Liver (tissue), 10 donors: ENCODE measurements around the gene SHCBP1. TPM values are rescaled to one million over a fixed set of nuclear protein-coding genes. Genes with fewer than 3 reads are reported as not detected.
A peak's percentile ranks its signal among the peaks of the same experiment; 100 is the strongest.
"Not testable (repeated sequence)": the region's sequence is repeated elsewhere in the genome, so short reads cannot be mapped to it uniquely, and the experiment has no call there.

Source experiments
- DNase-seq: peaks from one replicate; pipeline ENCODE4 v3.0.0-alpha.2; 2017; ENCODE audit warnings: low spot score
- H3K27ac ChIP-seq, 2 donors: one replicate each; pipeline ENCODE4 v1.7.0; 2013; ENCODE audit warnings: inconsistent platforms in 2 of 2, low read length in 2 of 2, control low read depth in 1 of 2, low read depth in 1 of 2, mild to moderate bottlenecking in 1 of 2
- H3K27me3 ChIP-seq, 4 donors: one replicate each; pipeline versions ENCODE4 v1.6.1 to v1.7.0; 2013; ENCODE audit warnings: low read length in 3 of 4, inconsistent platforms in 1 of 4, mild to moderate bottlenecking in 1 of 4, moderate library complexity in 1 of 4; ENCODE audit not compliant: control insufficient read depth in 4 of 4, insufficient read depth in 4 of 4
- H3K36me3 ChIP-seq, 4 donors: one replicate each; pipeline versions ENCODE4 v1.6.1 to v1.7.0; 2013; ENCODE audit warnings: low read length in 3 of 4, mild to moderate bottlenecking in 3 of 4, low read depth in 1 of 4, moderate library complexity in 1 of 4; ENCODE audit not compliant: control insufficient read depth in 4 of 4, insufficient read depth in 3 of 4
- H3K4me1 ChIP-seq, 4 donors: one replicate each; pipeline versions ENCODE4 v1.6.1 to v1.7.0; 2013; ENCODE audit warnings: low read length in 3 of 4, mild to moderate bottlenecking in 3 of 4, moderate library complexity in 1 of 4; ENCODE audit not compliant: control insufficient read depth in 4 of 4, insufficient read depth in 4 of 4
- H3K4me3 ChIP-seq, 3 donors: one replicate each; pipeline versions ENCODE4 v1.6.1 to v1.7.0; 2013; ENCODE audit warnings: low read length in 3 of 3, control low read depth in 1 of 3, low read depth in 1 of 3, mild to moderate bottlenecking in 1 of 3
- H3K9ac ChIP-seq, 2 donors: one replicate each; pipeline ENCODE4 v1.7.0; 2013; ENCODE audit warnings: low read length in 2 of 2, mild to moderate bottlenecking in 2 of 2, moderate library complexity in 2 of 2, control low read depth in 1 of 2, low read depth in 1 of 2
- H3K9me3 ChIP-seq, 4 donors: one replicate each; pipeline versions ENCODE4 v1.6.1 to v1.7.0; 2013; ENCODE audit warnings: low read length in 3 of 4; ENCODE audit not compliant: control insufficient read depth in 4 of 4
- ATF3 ChIP-seq: IDR thresholded peaks from 2 replicates; pipeline ENCODE4 v1.6.1; 2016; ENCODE audit warnings: antibody characterized with exemption
- CTCF ChIP-seq: fragments of 150-350 bp; IDR thresholded peaks from 2 replicates; pipeline ENCODE4 v1.5.1; 2017; ENCODE audit warnings: improper control_type of control experiment, low read depth, low read length; ENCODE audit not compliant: missing input control
- RAD21 ChIP-seq, 2 donors: IDR thresholded peaks; 2 replicates each; pipeline ENCODE4 v1.6.1; 2016; ENCODE audit warnings: antibody characterized with exemption in 2 of 2, mild to moderate bottlenecking in 2 of 2
- SP1 ChIP-seq: IDR thresholded peaks from 2 replicates; pipeline ENCODE4 v1.6.1; 2018; ENCODE audit warnings: antibody characterized with exemption, mild to moderate bottlenecking
- TAF1 ChIP-seq: conservative IDR thresholded peaks from 2 replicates; pipeline ENCODE4 v1.6.1; 2016; ENCODE audit warnings: antibody characterized with exemption, mild to moderate bottlenecking
- ZBTB33 ChIP-seq: IDR thresholded peaks from 2 replicates; pipeline ENCODE4 v1.6.1; 2016; ENCODE audit warnings: antibody characterized with exemption
- WGBS: extraction: QIAGEN DNeasy Blood & Tissue Kit; methylation state at CpG from one replicate; pipeline ENCODE4 v1.1.7; 2013; 5-methylcytosine and 5-hydroxymethylcytosine counted together
- polyA plus RNA-seq, 2 donors: library from polyadenylated mRNA; stranded (reverse) in 1 of 2; unstranded in 1 of 2; fragments of 200-250 nt in 1 of 2; fragments of >200 nt in 1 of 2; fragmentation: Nextera tagmentation in 1 of 2; extraction: Ambion mirVana in 1 of 2; gene quantifications; one replicate each; pipeline versions ENCODE4 v1.2.1 to v1.2.3, GENCODE V29; 2013 to 2015
- small RNA-seq: library from RNA; depleted of rRNA; stranded (forward); fragments of <200 nt; gene quantifications from one replicate; pipeline ENCODE3, GENCODE V24; 2014
- total RNA-seq, 2 donors: library from RNA; depleted of rRNA; stranded (reverse); fragments of >200 nt; gene quantifications; one replicate each; pipeline ENCODE4 v1.2.3, GENCODE V29; 2014
- donor health status: healthy.
- donor health status: healthy.
- donor health status: healthy.
- donor health status: healthy.
- donor health status: healthy.

The SHCBP1 gene
- total and polyA plus RNA-seq, 4 donors, result 0.25 to 21.2 (median 0.47) TPM

GRCh38 chr16:46555951-46556350 is 65.2 kb downstream of the SHCBP1 start:
- no peaks in the 10 kb centered on the region for H3K27me3 ChIP-seq
- no peaks in the 10 kb centered on the region for H3K4me1 ChIP-seq
- DNase-seq, result no peak
- H3K27ac ChIP-seq, result no peak overlapping the region
- no peaks in the 10 kb centered on the region for H3K9me3 ChIP-seq
- no peak overlapping the region for H3K4me3 ChIP-seq
- 60% methylated on average over 3 of the region's 3 CpGs for WGBS
- no peaks in the 10 kb centered on the region for H3K36me3 ChIP-seq
- H3K9ac ChIP-seq, result no peak overlapping the region
- TF ChIP-seq RAD21 (IDR thresholded peaks at IDR 0.05), result no peak
- TF ChIP-seq TAF1, result no peak
- no peak for TF ChIP-seq SP1
- TF ChIP-seq ZBTB33, result no peak

- H3K27ac ChIP-seq, H3K9ac ChIP-seq, H3K27me3 ChIP-seq, H3K36me3 ChIP-seq, H3K9me3 ChIP-seq, H3K4me3 ChIP-seq, H3K4me1 ChIP-seq: not testable (repeated sequence)
- WGBS, result 17% methylated on average over 14 of the region's 14 CpGs
- TF ChIP-seq CTCF (peak; percentile 74), RAD21 (IDR thresholded peaks at IDR 0.05) (peak; percentile 76 to 82)
- DNase-seq, result peak; percentile 56
Observed at GRCh38 chr16:46554435-46554834, 66.7 kb downstream of the SHCBP1 start.

- no peak for TF ChIP-seq ATF3
- 56% methylated on average over 3 of the region's 3 CpGs for WGBS
- no peak overlapping the region for H3K4me3 ChIP-seq
- no peak overlapping the region for H3K27ac ChIP-seq
- no peaks in the 10 kb centered on the region for H3K36me3 ChIP-seq
- no peaks in the 10 kb centered on the region for H3K27me3 ChIP-seq
- H3K4me1 ChIP-seq, result no peaks in the 10 kb centered on the region
- no peak overlapping the region for H3K9ac ChIP-seq
- DNase-seq, result no peak
- H3K9me3 ChIP-seq, result no peaks in the 10 kb centered on the region
Observed at GRCh38 chr16:46549477-46549876, 71.7 kb downstream of the SHCBP1 start.

Small RNAs within 50 kb of the gene (small RNA-seq; reads per million reads assigned to genes)
- gene RNU6-845P, result not detected

Other genes starting within 250 kb of the SHCBP1 start
- gene VPS35, start 67.8 kb upstream of the SHCBP1 start, total RNA-seq, result 10 to 100 TPM; 30.3 to 52.7 TPM
- gene VPS35, start 67.8 kb upstream of the SHCBP1 start, polyA plus RNA-seq, result 10 to 100 TPM; 10.5 to 16.9 TPM
- gene ORC6, start 68.3 kb upstream of the SHCBP1 start, total RNA-seq, result 10 to 100 TPM in 1 of 2 donors, under 1 TPM in 1; 0.67 to 16.8 TPM
- gene ORC6, start 68.3 kb upstream of the SHCBP1 start, polyA plus RNA-seq, result 1 to 10 TPM in 1 of 2 donors, under 1 TPM in 1; 0.56 to 1.3 TPM
- 1 to 10 TPM in 1 of 2 donors, under 1 TPM in 1; 0.33 to 1.1 TPM for gene MYLK3, start 127.0 kb upstream of the SHCBP1 start, total RNA-seq
- under 1 TPM; 0.01 to 0.13 TPM for gene MYLK3, start 127.0 kb upstream of the SHCBP1 start, polyA plus RNA-seq
- 1 to 10 TPM; 4.4 to 6.2 TPM for gene C16orf87, start 209.8 kb upstream of the SHCBP1 start, total RNA-seq
- 10 to 100 TPM in 1 of 2 donors, 1 to 10 TPM in 1; 4.1 to 12.9 TPM for gene C16orf87, start 209.8 kb upstream of the SHCBP1 start, polyA plus RNA-seq